HG02798 (cell line): Measurements from ENCODE around the gene EXOC6B.

Experiments used
- ATAC-seq: cut with Tn5 transposase; IDR thresholded peaks from one replicate; pipeline ENCODE4 v1.9.1; 2021; ENCODE audit warnings: mild to moderate bottlenecking; ENCODE audit not compliant: unreplicated experiment, poor library complexity

Gene EXOC6B

DNA sequence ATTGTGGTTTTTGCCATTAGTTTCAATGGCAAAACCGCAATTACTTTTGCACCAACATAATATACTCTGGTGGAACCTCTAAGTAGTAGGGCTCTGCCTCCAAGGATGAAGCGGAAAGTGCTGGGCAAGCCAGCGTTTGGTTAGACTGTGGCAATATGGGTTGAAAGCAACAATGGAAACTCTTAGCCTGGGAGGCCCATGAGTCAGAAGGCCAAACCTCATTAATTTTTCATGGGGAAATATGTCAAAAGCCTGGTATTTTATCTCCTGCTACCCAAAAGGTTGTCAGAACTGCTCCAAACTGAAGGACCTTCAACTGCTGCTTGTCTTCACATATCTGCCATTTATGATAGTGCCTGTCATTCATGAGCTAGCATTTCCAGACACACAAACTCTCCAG is 499.1 kb downstream of the EXOC6B start:
- ATAC-seq: no peak

DNA sequence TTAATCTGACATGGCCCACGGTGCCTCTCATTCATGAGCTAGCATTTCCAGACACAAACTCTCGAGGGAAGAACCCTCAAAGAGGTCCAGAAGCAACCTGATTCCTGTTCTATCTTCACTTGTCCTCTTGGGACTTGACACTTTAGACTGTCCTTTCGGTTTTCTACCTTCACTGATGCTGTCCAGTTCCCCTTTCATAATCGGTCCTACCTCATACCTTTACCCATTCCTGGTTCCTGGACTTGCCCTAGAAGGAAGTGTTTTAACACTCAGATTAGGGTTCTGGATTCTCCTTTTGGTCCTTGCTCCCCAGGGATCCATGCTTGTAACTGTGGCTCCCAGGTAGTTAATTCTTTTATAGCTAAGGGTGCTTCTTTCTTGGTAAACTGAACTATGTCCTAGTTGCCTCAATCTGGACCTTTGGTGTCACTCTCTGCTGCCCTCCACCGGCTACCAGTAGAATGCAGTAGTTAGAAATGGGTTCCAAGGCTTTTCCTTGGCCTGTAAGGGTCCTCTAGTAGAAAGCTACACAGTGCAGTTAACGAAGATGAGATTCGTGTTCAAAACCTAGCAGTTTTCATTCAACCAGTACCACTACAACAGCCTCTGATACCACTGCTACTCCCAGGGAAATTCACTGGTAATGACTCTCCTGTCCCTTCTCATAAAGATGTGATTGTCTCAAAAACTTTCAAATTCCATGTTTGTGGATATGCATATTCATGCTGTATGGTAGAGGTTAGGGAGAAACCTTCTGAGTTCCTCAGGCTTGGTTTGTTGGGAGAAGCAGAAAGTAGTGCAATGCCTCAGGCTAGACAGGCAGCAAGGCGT is 500.0 kb downstream of the EXOC6B start:
- peak; percentile 80 for ATAC-seq

DNA sequence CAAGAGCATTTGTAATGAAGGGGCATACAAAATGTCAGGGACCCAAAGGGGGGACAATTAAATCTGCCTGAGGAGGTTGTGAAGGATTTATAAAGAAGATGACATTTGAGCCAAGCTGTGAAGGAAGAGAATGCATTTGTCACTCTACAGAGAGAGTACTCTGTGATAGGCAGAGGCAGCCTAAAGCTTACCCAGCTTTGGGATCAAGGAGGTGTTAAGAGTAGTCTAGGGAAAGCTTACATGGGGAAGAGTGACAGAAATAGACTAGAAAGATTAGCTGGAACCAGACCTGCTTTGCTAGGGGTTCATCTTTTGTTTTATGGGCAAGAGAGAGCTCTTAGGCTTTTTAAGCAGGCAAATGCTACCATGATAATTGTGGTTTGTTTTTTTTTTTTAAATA is 509.1 kb downstream of the EXOC6B start:
- no peak for ATAC-seq

DNA sequence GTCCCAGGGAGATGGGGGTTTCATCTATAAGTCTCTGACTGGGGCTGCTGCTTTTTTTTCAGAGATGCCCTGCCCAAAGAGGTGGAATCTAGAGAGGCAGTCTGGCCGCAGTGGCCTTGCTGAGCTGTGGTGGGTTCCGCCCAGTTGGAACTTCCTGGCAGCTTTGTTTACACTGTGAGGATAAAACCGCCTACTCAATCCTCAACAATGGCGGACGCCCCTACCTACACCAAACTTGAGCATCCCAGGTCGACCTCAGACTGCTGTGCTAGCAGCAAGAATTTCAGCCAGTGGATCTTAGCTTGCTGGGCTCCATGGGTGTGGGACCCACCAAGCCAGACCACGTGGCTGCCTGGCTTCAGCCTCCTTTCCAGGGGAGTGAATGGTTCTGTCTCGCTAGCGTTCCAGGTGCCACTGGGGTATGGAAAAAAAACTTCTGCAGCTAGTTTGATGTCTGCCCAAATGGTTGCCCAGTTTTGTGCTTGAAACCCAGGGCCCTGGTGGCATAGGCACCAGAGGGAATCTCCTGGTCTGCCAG is 525.6 kb downstream of the EXOC6B start:
- ATAC-seq: no peak

DNA sequence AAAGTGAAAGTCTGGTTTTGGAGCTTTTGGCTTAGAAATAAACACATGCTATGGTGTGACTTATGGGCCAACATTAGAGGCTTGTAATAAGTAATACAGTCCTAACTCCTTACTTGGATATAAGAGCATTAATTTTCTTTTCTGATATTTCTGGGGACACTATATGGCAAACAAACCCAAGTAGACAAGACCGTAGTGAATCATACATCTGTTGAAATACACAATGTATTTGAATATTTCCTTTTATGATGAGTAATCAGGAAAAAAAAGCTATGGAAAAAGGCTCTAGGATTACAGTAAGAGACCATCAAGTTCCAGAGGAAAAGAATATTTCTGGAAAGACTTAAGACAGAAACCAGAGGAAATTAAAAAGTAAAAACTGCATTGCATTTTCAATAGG is 532.2 kb downstream of the EXOC6B start:
- ATAC-seq: no peak

DNA sequence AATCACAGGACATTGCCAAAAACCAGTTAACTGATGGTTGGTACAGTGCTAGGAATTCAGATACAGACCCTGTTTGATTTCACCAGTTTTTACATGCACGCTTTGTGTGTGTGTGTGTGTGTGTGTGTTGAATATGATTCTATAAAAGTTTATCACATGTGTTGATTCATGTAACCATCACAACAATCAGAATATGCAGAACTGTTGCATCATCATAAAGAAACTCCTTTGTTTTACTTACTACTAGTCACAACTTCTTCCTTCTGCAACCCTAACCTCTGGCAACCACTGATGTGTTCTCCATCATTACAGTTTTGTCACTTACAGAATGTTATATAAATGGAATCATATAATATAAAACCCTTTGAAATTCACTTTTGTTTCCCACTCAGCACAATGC is 533.4 kb downstream of the EXOC6B start:
- ATAC-seq: no peak

DNA sequence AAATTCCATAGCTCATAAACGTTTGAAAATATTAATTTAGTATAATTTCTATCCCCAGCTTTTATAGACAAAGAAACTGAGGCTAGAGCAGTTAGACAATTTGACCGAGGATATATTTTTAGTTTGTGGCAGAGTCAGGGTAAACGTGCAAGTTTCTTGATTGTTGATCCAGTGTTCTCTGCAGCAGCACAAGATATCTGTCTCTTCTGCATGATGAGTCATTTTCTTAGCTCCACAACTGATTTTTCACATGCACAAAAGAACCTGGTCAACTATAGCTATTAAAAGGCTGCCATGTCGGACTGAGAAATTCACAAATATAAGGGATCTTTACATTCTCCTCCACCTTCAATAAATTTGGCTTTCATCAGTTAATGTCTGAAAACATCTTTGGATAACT is 534.8 kb downstream of the EXOC6B start:
- ATAC-seq: no peak

DNA sequence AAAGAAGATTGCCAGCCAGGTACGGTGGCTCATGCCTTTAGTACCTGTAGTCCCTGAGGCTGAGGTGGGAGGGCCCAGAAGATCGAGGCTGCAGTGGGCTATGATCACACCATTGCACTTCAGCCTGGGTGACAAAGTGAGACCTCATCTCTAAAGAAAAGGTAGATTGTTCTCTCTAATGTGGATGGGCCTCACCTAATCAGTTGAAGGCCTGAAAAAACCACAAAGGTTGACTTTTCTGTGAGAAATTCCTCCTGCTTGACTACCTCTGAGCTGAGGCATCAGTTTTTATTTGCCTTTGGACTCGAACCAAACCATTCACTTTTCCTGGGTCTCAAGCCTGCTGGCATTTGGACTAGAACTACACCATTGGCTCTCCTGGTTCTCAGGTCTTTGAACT is 536.1 kb downstream of the EXOC6B start:
- no peak for ATAC-seq

DNA sequence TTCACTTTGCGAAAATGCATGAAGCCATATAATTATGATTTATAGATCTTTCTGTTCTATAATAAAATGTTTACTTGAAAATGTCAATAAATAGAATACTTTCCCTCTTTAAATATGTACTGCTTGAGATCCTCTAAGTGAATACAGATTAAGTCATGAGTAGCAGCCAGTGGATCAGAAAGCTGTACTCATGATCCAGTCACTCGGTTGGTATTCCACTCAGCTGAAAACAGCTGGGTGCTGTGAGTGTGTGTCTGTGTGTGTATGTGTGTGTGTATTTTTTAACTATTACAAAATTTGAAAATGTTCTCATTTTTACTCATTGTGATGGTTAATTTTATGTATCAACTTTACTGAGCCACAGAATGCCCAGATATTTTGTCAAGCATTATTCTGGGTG is 536.5 kb downstream of the EXOC6B start:
- no peak for ATAC-seq

DNA sequence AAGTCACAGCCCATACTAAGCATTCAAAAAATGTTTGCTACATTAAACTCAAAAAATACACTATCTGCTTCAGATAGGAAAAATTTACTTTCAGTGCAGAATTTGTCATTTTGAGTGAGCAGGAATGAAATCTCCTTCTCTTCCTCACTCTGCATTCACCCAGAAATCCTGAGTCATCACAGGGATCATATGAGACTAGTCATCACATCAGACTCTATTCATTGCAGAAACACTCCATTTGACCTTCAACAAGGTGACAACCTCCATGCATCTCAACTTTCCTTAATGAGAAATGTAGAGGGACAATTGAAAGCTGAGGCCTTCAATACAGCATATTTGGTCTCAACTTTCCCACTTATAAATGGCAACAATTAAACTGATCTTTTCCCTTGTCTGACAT is 547.8 kb downstream of the EXOC6B start:
- ATAC-seq: no peak

DNA sequence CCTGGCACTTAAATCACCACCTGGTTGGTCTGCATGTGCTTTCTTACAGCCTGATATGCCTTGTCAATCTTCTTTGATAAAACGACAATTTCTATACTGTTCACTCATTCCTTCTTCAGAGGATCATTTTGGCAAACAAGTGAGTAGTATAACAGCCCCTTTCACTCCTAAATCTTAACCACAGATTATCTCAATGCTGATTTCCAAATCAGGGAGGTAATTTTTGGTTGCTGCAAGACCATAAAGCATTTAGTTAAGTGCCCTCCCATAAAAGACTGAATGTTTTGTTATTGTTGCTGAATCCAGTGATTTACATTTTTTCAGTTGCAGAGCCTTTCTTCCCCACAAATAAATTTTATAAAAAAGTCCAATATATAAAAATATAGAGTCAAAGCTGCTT is 549.0 kb downstream of the EXOC6B start:
- ATAC-seq: no peak

DNA sequence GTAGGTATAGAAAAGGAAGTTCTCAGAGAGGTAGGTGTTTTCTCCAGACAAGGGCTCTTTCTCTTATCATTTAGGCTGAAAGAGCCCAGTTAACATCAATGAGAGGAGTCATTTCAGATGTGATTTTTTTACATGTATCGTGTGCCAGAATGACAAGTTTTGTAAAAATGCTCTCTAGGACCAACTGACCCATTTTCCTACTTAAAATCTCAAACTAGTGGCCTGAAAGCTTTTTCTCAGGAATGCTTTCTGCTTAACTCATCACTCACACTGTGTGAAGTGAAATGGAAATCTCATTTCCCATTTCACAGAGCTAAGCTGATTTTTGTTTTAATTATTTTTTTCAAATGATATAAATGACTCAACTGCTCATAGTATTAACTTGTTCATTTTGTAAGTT is 549.5 kb downstream of the EXOC6B start:
- ATAC-seq: no peak

DNA sequence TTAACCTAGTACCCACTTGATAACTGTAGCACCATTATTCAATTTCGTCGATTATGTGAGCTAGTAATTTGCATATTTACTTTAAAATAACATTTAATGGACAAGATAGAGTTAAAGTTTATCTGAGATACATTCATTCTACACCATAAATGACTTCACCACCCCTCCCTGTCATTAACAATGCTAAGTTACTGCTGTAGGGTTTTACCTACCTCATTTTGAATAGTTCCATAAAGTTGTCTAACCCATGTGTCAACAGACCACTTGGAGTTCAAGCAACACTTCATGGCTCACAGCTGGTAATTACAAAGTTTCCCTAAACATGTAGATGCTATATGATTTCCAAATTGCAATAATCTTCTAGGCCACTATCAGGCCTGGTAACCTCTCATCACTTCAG is 550.7 kb downstream of the EXOC6B start:
- ATAC-seq: no peak

DNA sequence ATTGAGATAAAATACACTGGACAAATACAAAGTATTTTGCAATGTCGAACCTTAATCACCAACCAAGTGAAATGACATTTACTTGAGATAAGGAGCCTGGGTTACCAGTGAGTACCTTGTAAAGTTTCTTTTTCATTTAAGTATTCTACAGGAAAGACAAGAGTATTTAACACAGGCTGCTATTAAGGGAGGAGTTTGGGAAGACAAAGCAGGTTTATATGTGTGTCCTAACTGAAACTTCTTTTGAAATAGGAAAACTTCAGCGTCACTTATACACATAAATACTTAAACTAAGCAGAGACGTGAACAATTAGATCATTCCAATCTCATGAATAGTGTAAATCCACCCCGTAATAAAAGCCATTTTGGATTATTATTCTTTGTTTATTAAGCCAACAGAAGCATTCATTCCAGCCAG is 551.4 kb downstream of the EXOC6B start:
- no peak for ATAC-seq

DNA sequence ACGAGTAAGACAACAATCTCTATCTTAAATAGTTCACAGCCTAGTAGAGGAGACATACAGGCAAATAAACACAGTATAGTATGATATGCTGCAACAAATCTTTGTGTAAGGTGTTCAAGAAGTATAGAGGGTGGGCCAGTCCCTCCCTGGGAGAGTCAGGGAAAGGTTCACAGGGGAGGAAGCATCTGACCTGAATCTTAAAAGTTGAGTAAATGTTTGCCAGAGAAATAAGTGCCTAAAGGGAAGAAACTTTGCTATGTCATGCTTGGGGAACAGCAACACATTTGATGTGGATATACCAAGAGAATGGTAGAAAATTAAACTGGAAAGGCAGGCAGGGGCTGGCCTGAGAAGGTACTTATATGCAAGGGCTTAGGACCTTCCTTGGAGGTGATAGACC is 552.4 kb downstream of the EXOC6B start:
- ATAC-seq: no peak

DNA sequence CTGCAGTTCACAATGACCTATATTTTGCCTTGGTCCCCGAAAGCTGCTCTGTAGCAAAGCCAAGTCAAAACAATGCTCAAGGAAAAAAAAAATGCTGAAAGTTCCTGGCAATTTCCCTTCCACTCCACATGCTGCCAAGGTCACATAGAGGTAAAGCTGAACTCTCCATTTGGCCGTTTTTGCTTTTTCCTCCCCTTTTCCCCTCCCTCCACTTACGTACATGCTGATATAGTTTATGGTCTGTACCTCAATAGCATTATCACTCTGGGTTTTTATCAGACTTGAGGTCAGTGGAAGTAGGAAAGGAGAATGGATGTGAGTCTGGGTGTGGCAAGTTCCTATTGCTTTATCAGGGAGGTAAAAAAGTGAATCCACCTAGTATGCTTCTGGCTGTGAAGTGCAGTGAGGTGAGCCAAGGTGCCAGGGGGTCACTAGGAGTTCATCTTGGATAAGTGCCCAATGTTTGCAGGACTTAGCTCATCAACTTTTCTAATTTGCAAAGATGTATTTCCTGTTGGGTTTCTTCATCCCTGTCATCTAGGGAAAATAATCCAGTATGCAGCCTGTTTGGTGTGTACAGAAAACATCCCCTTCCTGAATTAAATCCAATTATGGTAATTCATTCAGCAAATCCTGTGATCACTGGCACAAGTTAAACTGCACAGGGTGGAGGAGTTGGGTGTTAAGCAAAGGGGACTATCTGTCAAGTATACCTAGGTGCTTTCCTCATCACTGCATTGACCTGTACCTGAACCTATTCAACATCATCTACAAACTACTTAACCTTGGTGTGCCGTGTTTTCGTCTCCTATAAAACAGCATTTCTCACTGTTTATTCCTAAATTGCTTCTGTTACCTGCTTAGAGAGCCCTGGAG is 553.8 kb downstream of the EXOC6B start:
- ATAC-seq: no peak

DNA sequence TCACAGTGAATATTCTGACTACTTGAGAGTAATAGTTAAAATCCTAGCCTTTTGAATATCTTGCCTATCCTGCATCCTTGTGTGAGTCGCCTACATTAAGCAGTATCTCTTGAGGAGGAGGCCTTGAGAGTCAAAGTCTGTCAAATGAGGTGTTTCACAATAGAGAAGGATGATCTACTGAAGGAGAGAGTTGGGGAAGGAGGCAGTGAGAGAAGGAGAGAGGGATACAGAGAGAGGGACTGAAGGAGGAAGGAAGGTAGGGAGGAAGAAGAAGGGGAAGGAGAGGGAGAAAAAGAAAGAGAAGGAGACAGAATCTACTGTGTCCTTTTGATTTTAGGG is 554.6 kb downstream of the EXOC6B start:
- ATAC-seq: no peak

DNA sequence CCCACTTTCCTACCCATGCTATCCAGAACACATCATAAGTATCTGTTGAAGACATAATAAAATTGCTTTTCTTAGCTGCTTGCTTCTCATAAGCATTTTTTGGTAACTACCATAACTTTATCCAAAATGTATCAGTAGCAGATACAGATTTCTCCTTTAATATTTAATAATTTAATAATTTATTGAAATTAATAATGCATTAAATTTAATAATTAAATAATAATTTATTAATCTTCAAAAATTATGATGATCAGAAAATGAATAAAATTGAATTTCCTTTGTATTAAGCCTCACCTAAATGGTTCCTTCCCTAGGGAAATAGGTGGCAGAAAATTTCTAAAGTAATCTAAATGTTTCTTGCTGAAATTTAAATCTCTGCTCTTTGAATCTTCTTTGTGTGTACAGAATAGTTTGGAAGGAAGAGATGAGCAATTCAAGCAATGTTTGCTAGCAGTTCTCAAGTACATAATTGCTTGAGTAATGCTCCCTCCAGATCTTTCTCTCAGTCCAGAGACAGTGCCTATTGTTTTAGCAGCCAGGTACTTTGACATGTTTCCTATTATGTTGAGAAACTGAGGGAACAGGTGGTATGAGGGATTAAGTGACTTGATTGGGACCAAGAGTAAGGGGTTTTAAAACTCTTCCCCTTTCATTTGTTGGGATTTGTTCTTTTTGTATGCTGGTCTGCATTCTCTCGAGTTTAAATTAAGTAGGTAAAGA is 555.1 kb downstream of the EXOC6B start:
- ATAC-seq: no peak

DNA sequence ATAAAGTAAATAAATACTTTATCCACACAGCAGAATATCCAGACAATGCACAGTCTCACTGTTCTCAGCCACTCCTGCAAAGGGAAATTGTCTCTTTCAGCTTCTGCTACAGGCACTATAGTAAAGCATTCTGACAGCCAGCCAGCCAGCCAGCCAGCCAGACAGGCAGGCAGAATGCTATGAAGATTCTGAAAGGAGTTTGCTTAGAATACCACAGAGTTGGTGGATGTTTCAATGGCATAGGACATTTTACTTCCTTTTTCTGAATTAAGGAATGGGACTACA is 562.1 kb downstream of the EXOC6B start:
- ATAC-seq: no peak

DNA sequence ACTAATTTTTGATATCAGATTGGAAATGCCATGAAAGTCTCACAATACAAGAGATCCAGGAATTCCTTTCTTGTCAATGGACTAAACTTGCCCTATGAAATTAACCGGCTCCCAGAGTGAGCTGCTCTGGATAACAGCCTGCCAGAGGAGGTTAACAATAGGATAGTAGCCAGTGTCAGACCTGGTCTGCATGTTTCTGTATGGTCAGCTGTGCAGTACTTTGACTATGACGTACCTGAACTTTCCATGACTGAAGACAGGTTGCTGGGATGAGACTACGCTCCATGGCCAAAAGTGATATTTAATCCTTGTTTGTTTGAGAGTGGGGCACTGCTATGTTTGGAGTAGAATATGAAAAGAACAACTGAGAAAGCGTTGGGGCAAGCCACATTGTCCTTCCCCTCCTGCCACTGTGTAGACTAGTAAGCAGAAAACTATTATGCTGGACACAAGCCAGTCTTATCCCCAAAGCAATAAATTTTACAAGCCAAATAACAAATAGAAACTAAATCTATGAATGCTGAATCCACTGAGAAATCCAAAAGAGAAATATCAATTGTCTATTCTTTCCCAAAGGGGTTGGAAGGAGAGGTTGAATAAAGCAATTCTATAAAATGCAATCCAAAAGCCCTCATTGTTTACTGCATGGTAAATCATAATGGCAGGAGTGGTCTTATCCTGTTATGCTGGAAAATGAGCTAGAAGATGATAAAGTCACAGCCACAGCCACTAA is 562.6 kb downstream of the EXOC6B start:
- ATAC-seq: no peak
